ENCODE measurements around the gene ZNF821.
"Not testable (repeated sequence)": the region's sequence is repeated elsewhere in the genome, so short reads cannot be mapped to it uniquely, and the experiment has no call there.

ZNF821 gene

GRCh38 chr16:71811261-71811803 is 72.7 kb downstream of the ZNF821 start:
- TF ChIP-seq CTCF (IDR thresholded peaks at IDR 0.05; ENCODE audit: control extremely low read depth, extremely low read depth, low read depth, missing control alignments): no peak
- no peak for DNase-seq (ENCODE audit: extremely low spot score)
- ChIA-PET POLR2A (interaction anchor here (0.7 kb wide), 1 partner anchor 41 kb away, joined by 3 read pairs; no protein-coding TSS in a partner anchor), CTCF (interaction anchor here (1.1 kb wide), 1 partner anchor 72 kb away, joined by 3 read pairs; no protein-coding TSS in a partner anchor)

GRCh38 chr16:71810155-71810530 is 73.8 kb downstream of the ZNF821 start:
- POLR2A ChIA-PET: interaction anchor here (0.7 kb wide), 1 partner anchor 17 kb away, joined by 3 read pairs; no protein-coding TSS in a partner anchor
- CTCF ChIA-PET; DNase-seq (ENCODE audit: extremely low spot score): not testable (repeated sequence)
